GM23248 (cell line): Measurements from ENCODE around the gene GRAMD1B. TPM values are rescaled to one million over a fixed set of nuclear protein-coding genes. Genes with fewer than 3 reads are reported as not detected.

ENCODE experiments used
- DNase-seq: peaks from one replicate; pipeline ENCODE4 v3.0.0-alpha.2; 2015
- H2AFZ ChIP-seq: fragments of 200-600 bp; sonication (generic); 2 replicates; pipeline ENCODE4 v1.6.1; 2016; ENCODE audit warnings: antibody characterized with exemption
- H3F3A ChIP-seq: fragments of 200-600 bp; sonication (generic); 2 replicates; pipeline ENCODE4 v1.6.1; 2016; ENCODE audit warnings: mild to moderate bottlenecking, antibody characterized with exemption, mixed run types; ENCODE audit not compliant: insufficient read depth
- H3K27ac ChIP-seq: fragments of 200-600 bp; sonication (generic); 2 replicates; pipeline ENCODE4 v1.5.1; 2016; ENCODE audit warnings: mild to moderate bottlenecking
- H3K27me3 ChIP-seq: fragments of 200-600 bp; sonication (generic); replicated peaks from 2 replicates; pipeline ENCODE4 v1.6.1; 2016; ENCODE audit warnings: mild to moderate bottlenecking; ENCODE audit not compliant: insufficient read depth
- H3K36me3 ChIP-seq: fragments of 200-600 bp; sonication (generic); 2 replicates; pipeline ENCODE4 v1.6.1; 2016; ENCODE audit warnings: low read depth, mild to moderate bottlenecking
- H3K4me1 ChIP-seq: fragments of 200-600 bp; sonication (generic); 2 replicates; pipeline ENCODE4 v1.6.1; 2016; ENCODE audit warnings: mild to moderate bottlenecking; ENCODE audit not compliant: insufficient read depth
- H3K4me2 ChIP-seq: fragments of 200-600 bp; sonication (generic); one replicate; pipeline ENCODE4 v1.6.1; 2016; ENCODE audit warnings: mild to moderate bottlenecking; ENCODE audit not compliant: unreplicated experiment
- H3K4me3 ChIP-seq: fragments of 200-600 bp; sonication (generic); 2 replicates; pipeline ENCODE4 v1.5.1; 2016; ENCODE audit warnings: mild to moderate bottlenecking
- H3K79me2 ChIP-seq: fragments of 200-600 bp; sonication (generic); 2 replicates; pipeline ENCODE4 v1.6.1; 2016; ENCODE audit warnings: mild to moderate bottlenecking; ENCODE audit not compliant: insufficient read depth
- H3K9ac ChIP-seq: fragments of 200-600 bp; sonication (generic); 2 replicates; pipeline ENCODE4 v1.6.1; 2016; ENCODE audit warnings: mild to moderate bottlenecking
- H3K9me2 ChIP-seq: fragments of 200-600 bp; sonication (generic); 2 replicates; pipeline ENCODE4 v1.6.1; 2016; ENCODE audit warnings: mixed run types, mild to moderate bottlenecking, moderate library complexity; ENCODE audit not compliant: insufficient read depth
- H3K9me3 ChIP-seq: fragments of 200-600 bp; sonication (generic); one replicate; pipeline ENCODE4 v1.6.1; 2017; ENCODE audit warnings: low read depth
- H4K20me1 ChIP-seq: fragments of 200-600 bp; sonication (generic); 2 replicates; pipeline ENCODE4 v1.6.0; 2016; ENCODE audit not compliant: insufficient read depth
- EZH2 ChIP-seq: fragments of 200-600 bp; sonication (generic); IDR thresholded peaks from 2 replicates; pipeline ENCODE4 v1.6.1; 2018; ENCODE audit warnings: antibody characterized with exemption, mild to moderate bottlenecking; ENCODE audit not compliant: insufficient read depth, poor library complexity, severe bottlenecking
- EZH2phosphoT487 ChIP-seq: fragments of 200-600 bp; sonication (generic); IDR thresholded peaks from 2 replicates; pipeline ENCODE4 v1.6.1; 2018; ENCODE audit warnings: antibody characterized with exemption, moderate library complexity, mild to moderate bottlenecking, low read depth; ENCODE audit not compliant: insufficient read depth
- WGBS, 2 experiments: methylation state at CpG; one replicate each; pipeline ENCODE4 v1.1.6; 2015 to 2017; ENCODE audit warnings: low lambda C conversion rate in 2 of 2, low coverage in 1 of 2; ENCODE audit errors: missing lambda C conversion rate in 2 of 2; 5-methylcytosine and 5-hydroxymethylcytosine counted together
- in situ Hi-C: fragments of 300-500 bp; cut with MboI; formaldehyde crosslinking; loops from 2 replicates; pipeline ENCODE4 v1.15.0; 2020
- polyA plus RNA-seq: library from polyadenylated mRNA; unstranded; fragments of >200 nt; fragmentation: Nextera tagmentation; extraction: Ambion mirVana; gene quantifications from 2 replicates; pipeline ENCODE4 v1.2.1, GENCODE V29; 2016
- total RNA-seq: library from RNA; depleted of rRNA; stranded (reverse); fragments of >200 nt; shearing (Covaris generic); gene quantifications from 2 replicates; pipeline ENCODE4 v1.2.3, GENCODE V29; 2014

GRAMD1B gene
- total and polyA plus RNA-seq, 2 experiments from 2014 or later = 4.1 to 14.8 TPM

- Histone ChIP-seq H3K27ac (no peak overlapping the region; the same call in 1 of the 2 replicates), H3K79me2 (peaks cover 66% of the 10 kb centered on the region), H2AFZ (no peak overlapping the region), H3F3A (peaks cover 26% of the 10 kb centered on the region), H3K4me3 (no peak overlapping the region), H3K9ac (no peak overlapping the region), H3K36me3 (no peaks in the 10 kb centered on the region), H3K9me2 (no peaks in the 10 kb centered on the region), H3K4me2 (no peak overlapping the region), H4K20me1 (no peaks in the 10 kb centered on the region), H3K4me1 (peaks cover 38% of the 10 kb centered on the region), H3K27me3 (no peaks in the 10 kb centered on the region), H3K9me3 (no peaks in the 10 kb centered on the region)
- in situ Hi-C loops = no loop called here
- 84 to 88% methylated on average over 16 of the region's 16 CpGs for WGBS, 2 experiments
- no peak for TF ChIP-seq EZH2
- TF ChIP-seq EZH2phosphoT487 = no peak
- peak; percentile 45 for DNase-seq
Observed at GRCh38 chr11:123549926-123550917, 120.2 kb downstream of the GRAMD1B start.

- in situ Hi-C loops = no loop called here
- H3K4me1 ChIP-seq = peaks cover 29% of the 10 kb centered on the region
- H3K9ac ChIP-seq = no peak overlapping the region
- 79% methylated on average over 6 of the region's 6 CpGs for WGBS, 2 experiments
- peaks cover 18% of the 10 kb centered on the region for H3F3A ChIP-seq
- H3K4me3 ChIP-seq = no peak overlapping the region
- H3K36me3 ChIP-seq = no peaks in the 10 kb centered on the region
- H3K79me2 ChIP-seq = peaks cover 72% of the 10 kb centered on the region
- no peak for TF ChIP-seq EZH2phosphoT487
- TF ChIP-seq EZH2 = no peak
- no peaks in the 10 kb centered on the region for H4K20me1 ChIP-seq
- H3K4me2 ChIP-seq = no peak overlapping the region
- no peaks in the 10 kb centered on the region for H3K27me3 ChIP-seq
- no peaks in the 10 kb centered on the region for H3K9me3 ChIP-seq
- no peak for DNase-seq
- H3K27ac ChIP-seq = no peak overlapping the region
- H3K9me2 ChIP-seq = no peaks in the 10 kb centered on the region
- no peak overlapping the region for H2AFZ ChIP-seq
Observed at GRCh38 chr11:123551079-123551478, 121.0 kb downstream of the GRAMD1B start.

- H3K79me2 ChIP-seq = peaks cover 62% of the 10 kb centered on the region
- H3K27me3 ChIP-seq = no peaks in the 10 kb centered on the region
- H3K9ac ChIP-seq = no peak overlapping the region
- no peak for DNase-seq
- H3K36me3 ChIP-seq = no peaks in the 10 kb centered on the region
- no peaks in the 10 kb centered on the region for H3K9me3 ChIP-seq
- no peak overlapping the region for H2AFZ ChIP-seq
- no peaks in the 10 kb centered on the region for H3K9me2 ChIP-seq
- H3K4me2 ChIP-seq = no peak overlapping the region
- H3K4me1 ChIP-seq = peaks cover 27% of the 10 kb centered on the region
- in situ Hi-C loops = no loop called here
- peaks cover 13% of the 10 kb centered on the region; the same call in 1 of the 2 replicates for H3F3A ChIP-seq
- no peak for TF ChIP-seq EZH2
- no peak for TF ChIP-seq EZH2phosphoT487
- H3K27ac ChIP-seq = no peak overlapping the region
- no peaks in the 10 kb centered on the region for H4K20me1 ChIP-seq
- 94% methylated on average over 7 of the region's 7 CpGs for WGBS, 2 experiments
- H3K4me3 ChIP-seq = no peak overlapping the region
Observed at GRCh38 chr11:123556633-123557032, 126.6 kb downstream of the GRAMD1B start.

- no peaks in the 10 kb centered on the region for H3K9me3 ChIP-seq
- WGBS, 2 experiments = 59 to 65% methylated on average over 12 of the region's 12 CpGs
- no peaks in the 10 kb centered on the region for H4K20me1 ChIP-seq
- peak overlapping the region; percentile 89; the same call in 1 of the 2 replicates for H3K9ac ChIP-seq
- H3K4me2 ChIP-seq = no peak overlapping the region
- DNase-seq = no peak
- no peak overlapping the region for H3K4me3 ChIP-seq
- H3K9me2 ChIP-seq = no peaks in the 10 kb centered on the region
- H3K27me3 ChIP-seq = no peaks in the 10 kb centered on the region
- H3K79me2 ChIP-seq = peaks cover 61% of the 10 kb centered on the region
- H3F3A ChIP-seq = peaks cover 13% of the 10 kb centered on the region; the same call in 1 of the 2 replicates
- H3K4me1 ChIP-seq = peaks cover 27% of the 10 kb centered on the region
- H3K36me3 ChIP-seq = no peaks in the 10 kb centered on the region
- no peak for TF ChIP-seq EZH2
- no peak for TF ChIP-seq EZH2phosphoT487
- in situ Hi-C loops = no loop called here
- peak overlapping the region; percentile 90 for H3K27ac ChIP-seq
- H2AFZ ChIP-seq = no peak overlapping the region
Observed at GRCh38 chr11:123558536-123559315, 128.7 kb downstream of the GRAMD1B start.
